Uterus (tissue), 4 donors: ENCODE data around the gene PTX4. TPM values are rescaled to one million over a fixed set of nuclear protein-coding genes. Genes with fewer than 3 reads are reported as not detected.

Experiments
- DNase-seq, 2 donors: peaks; one replicate each; pipeline ENCODE4 v3.0.0-alpha.2; 2019 to 2020
- H3K27ac ChIP-seq, 2 donors: fragments of 200-600 bp; sonication (generic); 1 replicate in 1 of 2; 2 replicates in 1 of 2; pipeline ENCODE4 v1.5.1; 2016 to 2018
- H3K27me3 ChIP-seq, 2 donors: fragments of 200-600 bp; sonication (generic); one replicate each; pipeline ENCODE4 v1.5.1; 2018 to 2019; ENCODE audit warnings: control low read depth in 1 of 2
- H3K36me3 ChIP-seq, 2 donors: fragments of 200-600 bp; sonication (generic); one replicate each; pipeline ENCODE4 v1.5.1; 2019; ENCODE audit warnings: control low read depth in 1 of 2
- H3K4me1 ChIP-seq, 2 donors: fragments of 200-600 bp; sonication (generic); one replicate each; pipeline ENCODE4 v1.5.1; 2018 to 2019; ENCODE audit warnings: control low read depth in 1 of 2
- H3K4me3 ChIP-seq, 2 donors: fragments of 200-600 bp; sonication (generic); 1 replicate in 1 of 2; 2 replicates in 1 of 2; pipeline ENCODE4 v1.5.1; 2018 to 2019; ENCODE audit warnings: mild to moderate bottlenecking in 1 of 2
- H3K9me3 ChIP-seq, 2 donors: fragments of 200-600 bp; sonication (generic); one replicate each; pipeline ENCODE4 v1.5.1; 2019; ENCODE audit warnings: control low read depth in 1 of 2
- POLR2A ChIP-seq, 2 donors: fragments of 450-650 bp; IDR thresholded peaks; one replicate each; pipeline ENCODE4 v1.6.1; 2016; ENCODE audit warnings: antibody characterized with exemption in 2 of 2, mild to moderate bottlenecking in 1 of 2, moderate library complexity in 1 of 2
- intact Hi-C: fragments of 100-400 bp; cut with DNase I; formaldehyde crosslinking; loops from one replicate; pipeline ENCODE4 v1.15.1; 2023; ENCODE audit warnings: low total_unique reads
- total RNA-seq, 4 donors: library from RNA; depleted of rRNA in 3 of 4; stranded (reverse); fragments of >200 nt in 3 of 4; gene quantifications; one replicate each; pipeline versions ENCODE4 v1.1.0 to v1.2.4, GENCODE V29; 2014 to 2023
- TF ChIP-seq, protein P1 (sequence below), 4 experiments: fragments of 200-600 bp in 2 of 4; fragments of 450-650 bp in 2 of 4; sonication (generic) in 2 of 4; IDR thresholded peaks; one replicate each; pipeline ENCODE4 v1.5.1; 2016 to 2019; ENCODE audit warnings: antibody characterized with exemption in 4 of 4, mild to moderate bottlenecking in 2 of 4, moderate library complexity in 1 of 4
- donor health status: DM: yes; HTN: yes; CAD: no.

PTX4 gene
- total RNA-seq, 4 donors from 2014 or later, result 0.28 to 0.52 TPM; not detected in 2

DNA sequence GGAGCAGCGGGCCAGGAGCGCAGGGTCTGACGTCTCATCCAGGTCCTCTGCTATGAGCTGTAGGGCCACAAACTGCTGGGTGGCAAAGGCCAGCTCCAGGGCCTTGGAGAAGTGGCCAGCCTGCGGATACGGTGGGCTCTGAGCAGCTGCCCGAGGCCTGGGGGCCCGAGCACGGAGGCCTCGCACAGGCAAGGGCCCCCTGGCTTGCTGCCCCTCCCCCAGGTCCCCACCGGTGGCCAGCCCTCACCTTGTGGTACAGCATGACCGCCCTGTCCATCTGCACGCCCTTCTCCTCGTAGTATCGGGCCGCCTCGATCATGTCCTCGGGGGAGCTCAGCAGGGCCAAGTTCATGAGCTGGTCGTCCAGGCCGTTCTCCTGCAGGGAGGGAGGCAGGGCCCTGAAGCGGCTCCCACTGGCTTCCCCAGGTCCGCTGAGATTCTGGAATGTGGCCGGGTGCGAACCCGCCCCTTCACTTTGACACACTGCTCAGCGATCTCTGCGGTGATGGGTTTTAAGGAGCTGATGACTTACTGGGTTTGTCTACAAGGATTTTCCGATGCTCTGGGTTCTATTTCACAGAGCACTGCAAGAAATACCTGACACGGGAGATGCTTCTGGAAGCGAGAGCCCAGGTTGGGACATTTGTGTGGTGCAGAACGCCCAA is 35.0 kb upstream of the PTX4 start:
- no peak for TF ChIP-seq POLR2A (IDR thresholded peaks at IDR 0.05)
- TF ChIP-seq, protein P1, sequence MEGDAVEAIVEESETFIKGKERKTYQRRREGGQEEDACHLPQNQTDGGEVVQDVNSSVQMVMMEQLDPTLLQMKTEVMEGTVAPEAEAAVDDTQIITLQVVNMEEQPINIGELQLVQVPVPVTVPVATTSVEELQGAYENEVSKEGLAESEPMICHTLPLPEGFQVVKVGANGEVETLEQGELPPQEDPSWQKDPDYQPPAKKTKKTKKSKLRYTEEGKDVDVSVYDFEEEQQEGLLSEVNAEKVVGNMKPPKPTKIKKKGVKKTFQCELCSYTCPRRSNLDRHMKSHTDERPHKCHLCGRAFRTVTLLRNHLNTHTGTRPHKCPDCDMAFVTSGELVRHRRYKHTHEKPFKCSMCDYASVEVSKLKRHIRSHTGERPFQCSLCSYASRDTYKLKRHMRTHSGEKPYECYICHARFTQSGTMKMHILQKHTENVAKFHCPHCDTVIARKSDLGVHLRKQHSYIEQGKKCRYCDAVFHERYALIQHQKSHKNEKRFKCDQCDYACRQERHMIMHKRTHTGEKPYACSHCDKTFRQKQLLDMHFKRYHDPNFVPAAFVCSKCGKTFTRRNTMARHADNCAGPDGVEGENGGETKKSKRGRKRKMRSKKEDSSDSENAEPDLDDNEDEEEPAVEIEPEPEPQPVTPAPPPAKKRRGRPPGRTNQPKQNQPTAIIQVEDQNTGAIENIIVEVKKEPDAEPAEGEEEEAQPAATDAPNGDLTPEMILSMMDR (IDR thresholded peaks at IDR 0.05), result no peak
- DNase-seq, result no peak
- intact Hi-C loops, result no loop called here
- Histone ChIP-seq H3K4me1 (no peaks in the 10 kb centered on the region), H3K27ac (no peak overlapping the region), H3K4me3 (no peak overlapping the region), H3K9me3 (no peaks in the 10 kb centered on the region), H3K27me3 (no peaks in the 10 kb centered on the region), H3K36me3 (no peaks in the 10 kb centered on the region)

DNA sequence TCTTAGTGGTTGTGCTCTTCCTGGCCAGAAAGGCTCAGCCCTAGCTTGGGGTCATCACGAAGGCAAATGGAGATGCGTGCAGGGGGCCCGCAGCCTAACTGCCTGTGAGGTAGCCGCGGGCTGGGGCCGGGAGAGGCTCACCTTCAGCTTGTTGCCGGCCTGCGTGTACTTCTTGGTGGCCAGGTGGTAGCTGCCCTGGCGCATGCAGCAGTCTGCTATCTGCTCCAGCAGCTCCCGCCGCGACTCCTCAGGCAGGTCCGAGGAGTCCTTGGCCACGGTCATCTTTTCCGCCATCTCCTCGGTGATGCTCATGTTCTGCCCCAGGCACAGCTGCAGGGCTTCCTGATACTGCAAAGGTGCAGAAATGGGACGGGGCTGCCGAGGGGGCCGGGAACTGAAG is 31.7 kb upstream of the PTX4 start:
- intact Hi-C loops, result no loop called here
- no peaks in the 10 kb centered on the region for H3K27me3 ChIP-seq
- no peak for DNase-seq
- TF ChIP-seq POLR2A (IDR thresholded peaks at IDR 0.05), result no peak
- TF ChIP-seq, protein P1 (IDR thresholded peaks at IDR 0.05), result no peak
- no peaks in the 10 kb centered on the region for H3K4me1 ChIP-seq
- H3K9me3 ChIP-seq, result no peaks in the 10 kb centered on the region
- H3K4me3 ChIP-seq, result no peak overlapping the region
- H3K27ac ChIP-seq, result no peak overlapping the region
- H3K36me3 ChIP-seq, result no peaks in the 10 kb centered on the region

DNA sequence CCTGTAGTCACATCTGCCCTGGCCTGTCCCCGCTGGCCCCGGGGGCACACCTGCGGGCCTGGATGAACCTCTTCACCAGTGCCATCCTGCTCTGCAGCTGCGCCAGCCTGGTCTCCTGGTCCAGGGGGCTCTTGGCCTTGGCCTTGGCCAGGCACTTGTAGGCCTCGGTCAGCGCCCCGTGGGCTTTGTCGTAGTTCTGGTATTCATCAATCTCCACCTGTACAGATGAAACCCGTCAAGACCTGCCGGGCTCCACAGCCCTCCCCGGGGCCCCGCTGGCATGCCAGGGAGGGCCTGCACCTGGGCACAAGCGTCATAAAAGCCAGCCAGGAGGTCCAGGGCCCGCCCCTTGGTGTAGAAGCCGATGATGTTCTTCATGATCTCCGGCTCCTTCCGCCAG is 31.1 kb upstream of the PTX4 start:
- no peak for DNase-seq
- Histone ChIP-seq H3K9me3 (peaks cover 0 to 6% of the 10 kb centered on the region in 2 donors), H3K4me1 (no peaks in the 10 kb centered on the region), H3K36me3 (no peaks in the 10 kb centered on the region), H3K27me3 (no peaks in the 10 kb centered on the region), H3K27ac (no peak overlapping the region), H3K4me3 (no peak overlapping the region)
- TF ChIP-seq, protein P1 (IDR thresholded peaks at IDR 0.05), result no peak
- TF ChIP-seq POLR2A (IDR thresholded peaks at IDR 0.05), result no peak
- intact Hi-C loops, result no loop called here

DNA sequence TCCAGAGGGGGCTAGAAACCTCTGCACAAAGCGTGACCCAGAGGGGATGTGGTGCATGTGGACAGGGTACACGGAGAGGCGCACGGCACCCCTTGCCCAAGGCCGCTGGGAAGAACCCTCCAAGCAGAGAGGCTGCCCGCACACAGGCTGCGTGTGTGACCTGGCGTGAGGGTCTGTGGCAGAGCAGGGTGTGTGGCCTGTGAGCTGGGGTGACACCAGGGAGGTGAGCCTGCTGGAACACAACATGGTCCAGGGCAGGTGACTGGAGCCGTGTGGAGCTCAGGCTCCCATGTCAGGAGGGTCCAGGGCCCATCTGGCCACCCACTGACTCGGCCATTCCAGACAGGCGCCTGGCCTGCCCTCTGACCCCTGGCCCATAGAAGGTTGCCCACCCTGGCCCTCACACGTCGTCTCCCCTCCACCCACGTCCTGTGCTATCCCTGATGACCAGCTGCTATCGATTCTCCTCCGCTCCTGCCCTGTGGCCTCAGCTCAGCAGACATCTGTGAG is 29.9 kb upstream of the PTX4 start:
- Histone ChIP-seq H3K4me3 (no peak overlapping the region), H3K27ac (no peak overlapping the region), H3K27me3 (no peaks in the 10 kb centered on the region), H3K4me1 (no peaks in the 10 kb centered on the region), H3K36me3 (no peaks in the 10 kb centered on the region), H3K9me3 (peaks cover 0 to 15% of the 10 kb centered on the region in 2 donors)
- intact Hi-C loops, result no loop called here
- TF ChIP-seq, protein P1 (IDR thresholded peaks at IDR 0.05), result no peak
- no peak for TF ChIP-seq POLR2A (IDR thresholded peaks at IDR 0.05)
- DNase-seq, result no peak

DNA sequence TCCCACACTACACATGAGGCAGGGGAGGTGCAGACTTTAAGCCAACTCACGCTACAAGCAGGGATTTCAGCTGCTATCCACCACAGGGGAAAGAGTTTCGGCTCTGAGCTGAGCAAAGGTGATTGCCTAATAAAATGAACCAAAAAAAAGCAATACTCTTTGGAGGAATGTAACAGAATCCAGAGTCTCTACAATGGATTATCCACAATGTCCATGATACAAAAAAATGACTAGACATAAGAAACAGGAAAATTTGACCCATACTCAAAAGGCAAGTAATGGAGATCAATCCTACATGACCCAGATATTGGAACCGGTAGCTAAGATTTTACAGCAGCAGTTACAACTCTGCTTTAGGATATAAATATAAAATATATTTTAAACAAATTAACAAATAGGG is 25.8 kb upstream of the PTX4 start:
- H3K27me3 ChIP-seq, result no peaks in the 10 kb centered on the region
- intact Hi-C loops, result no loop called here
- H3K27ac ChIP-seq, result no peak overlapping the region
- no peak for TF ChIP-seq POLR2A (IDR thresholded peaks at IDR 0.05)
- TF ChIP-seq, protein P1 (IDR thresholded peaks at IDR 0.05), result no peak
- H3K4me1 ChIP-seq, result no peaks in the 10 kb centered on the region
- H3K36me3 ChIP-seq, result no peaks in the 10 kb centered on the region
- no peak for DNase-seq
- no peak overlapping the region for H3K4me3 ChIP-seq
- H3K9me3 ChIP-seq, result peaks cover 0 to 15% of the 10 kb centered on the region in 2 donors
